Right renal cortex interstitium (tissue), 3 donors: ENCODE results near the gene SAC3D1. TPM values are rescaled to one million over a fixed set of nuclear protein-coding genes. Genes with fewer than 3 reads are reported as not detected.
A peak's percentile ranks its signal among the peaks of the same experiment; 100 is the strongest.

ENCODE experiments used
- DNase-seq, 3 donors: peaks; one replicate each; pipeline ENCODE4 v3.0.0-alpha.2; 2013; ENCODE audit warnings: low read depth in 3 of 3, low spot score in 2 of 3
- polyA plus RNA-seq, 3 donors: library from polyadenylated mRNA; unstranded; fragments of 120-200 nt; gene quantifications; one replicate each; pipeline ENCODE4 v1.2.1, GENCODE V29; 2013; ENCODE audit not compliant: insufficient read length in 3 of 3

Gene SAC3D1
- polyA plus RNA-seq, 3 donors, result 9.9 to 12.8 (median 10.6) TPM

DNA sequence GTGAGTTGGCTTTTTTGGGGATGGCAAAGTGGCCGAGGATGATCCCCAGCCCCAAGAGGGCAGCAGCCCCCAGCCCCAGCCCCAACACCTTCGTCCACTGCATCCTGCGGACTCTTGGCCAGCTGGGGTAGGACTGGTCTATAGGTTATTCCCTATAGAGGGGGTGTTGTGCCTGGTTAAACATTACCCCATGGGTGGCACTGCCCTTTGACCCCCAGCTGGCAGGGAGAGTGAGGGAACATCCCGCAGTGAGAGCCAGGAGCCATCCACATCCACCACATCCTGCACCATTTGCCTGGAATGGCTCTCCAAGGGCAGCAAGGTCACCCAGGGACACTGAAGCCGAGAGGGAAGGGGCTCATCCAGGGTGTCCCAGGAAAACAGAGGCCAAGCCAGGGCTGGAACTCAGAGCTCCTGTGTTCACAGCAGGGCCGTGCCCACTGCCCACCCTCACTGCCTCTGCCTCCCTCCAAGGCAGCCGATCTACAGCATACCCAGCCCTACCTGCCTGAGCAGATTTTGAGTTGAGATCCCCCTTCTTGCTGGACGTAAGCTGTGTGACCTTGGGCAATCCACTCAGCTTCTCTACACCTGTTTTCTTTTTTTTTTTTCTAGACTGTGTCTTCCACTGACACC, 17.5 kb downstream of the SAC3D1 start, which contains the start of gene NAALADL1:
NAALADL1 (minus strand) TSS at position 135 of the 636 bp plus-strand sequence; CDS start at position 103, 32 bp downstream.
- no peak for DNase-seq

DNA sequence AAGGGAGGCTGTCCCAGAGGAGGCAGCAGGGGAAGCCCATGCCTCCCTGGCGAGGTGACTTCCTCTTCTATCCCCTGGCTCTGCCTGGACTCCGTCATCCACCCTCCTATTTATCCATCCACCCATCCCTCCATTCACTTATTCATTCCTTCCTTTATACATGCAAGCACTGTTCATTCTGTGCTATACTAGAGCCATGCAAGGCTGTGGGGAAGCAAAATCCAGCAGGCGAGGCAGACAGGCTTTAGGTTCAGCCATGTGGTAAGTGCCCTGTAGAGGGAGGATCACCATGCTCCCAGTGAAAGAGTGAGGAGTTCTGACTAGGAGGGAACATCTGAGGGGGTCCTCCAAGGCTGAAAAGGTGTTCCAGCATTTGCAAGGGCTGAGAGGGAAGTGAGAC, 18.5 kb downstream of the SAC3D1 start:
- no peak for DNase-seq

DNA sequence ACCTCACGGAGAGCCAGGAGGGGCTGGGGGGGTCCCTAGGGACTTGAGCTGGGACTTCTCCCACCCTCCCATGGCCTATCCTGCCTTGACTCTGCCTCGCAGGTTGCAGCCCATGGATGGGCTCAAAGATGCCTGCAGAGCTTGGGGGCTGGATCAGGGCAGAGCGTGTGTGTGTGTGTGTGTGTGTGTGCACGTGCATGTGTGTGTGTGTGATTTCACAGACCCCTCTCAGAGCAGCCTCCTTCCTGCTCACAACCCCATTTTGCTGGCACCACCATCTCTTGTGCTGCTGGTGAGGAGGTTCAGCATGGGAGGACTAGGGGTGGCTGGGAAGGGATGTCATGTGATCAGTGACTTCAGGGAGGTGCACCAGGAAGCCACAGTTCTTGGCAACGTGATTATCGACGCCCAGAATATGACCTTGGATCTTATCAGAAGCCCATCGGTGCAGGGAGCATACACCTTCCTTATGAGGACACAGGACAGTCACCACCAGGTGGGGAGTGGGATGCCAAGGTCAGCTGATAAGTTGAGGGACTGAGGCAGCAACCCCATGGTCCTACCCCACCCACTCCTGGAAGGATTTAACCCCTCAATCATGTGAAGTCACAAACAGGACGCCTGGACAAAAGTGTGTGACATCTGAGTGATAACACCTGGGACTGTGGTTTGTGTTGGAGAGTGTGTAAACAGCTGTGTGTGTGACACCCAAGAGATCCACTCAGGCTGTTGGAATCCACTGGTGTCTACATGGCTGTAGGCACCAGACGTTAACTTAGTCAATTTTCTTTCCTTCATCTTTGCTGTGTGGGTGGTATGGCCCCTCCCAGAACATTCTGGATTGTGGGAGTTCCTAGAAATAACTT, 19.2 kb downstream of the SAC3D1 start:
- DNase-seq, result no peak

DNA sequence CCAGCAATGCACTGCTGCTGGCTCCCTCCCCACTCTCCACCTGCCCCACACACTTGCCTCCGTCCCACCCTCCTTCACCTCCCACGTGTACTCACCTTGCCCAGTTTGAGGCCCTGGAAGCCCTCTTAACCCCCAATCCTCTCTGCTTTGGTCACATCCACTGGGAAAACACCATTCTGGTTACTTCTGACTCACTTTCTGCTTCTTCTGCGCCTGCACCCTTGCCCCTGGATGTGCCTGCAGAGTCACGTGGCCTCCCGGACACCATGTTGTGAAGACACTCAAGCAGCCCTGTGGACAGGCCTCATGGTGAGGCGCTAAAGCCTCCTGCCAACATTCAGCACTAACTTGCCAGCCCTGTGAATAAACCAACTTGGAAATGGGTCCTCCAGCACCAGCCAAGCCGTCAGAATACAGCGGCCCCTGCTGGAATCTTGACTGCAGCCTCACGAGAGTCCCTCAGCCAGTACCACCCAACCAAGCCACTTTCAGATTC, 20.0 kb downstream of the SAC3D1 start:
- DNase-seq, result no peak

DNA sequence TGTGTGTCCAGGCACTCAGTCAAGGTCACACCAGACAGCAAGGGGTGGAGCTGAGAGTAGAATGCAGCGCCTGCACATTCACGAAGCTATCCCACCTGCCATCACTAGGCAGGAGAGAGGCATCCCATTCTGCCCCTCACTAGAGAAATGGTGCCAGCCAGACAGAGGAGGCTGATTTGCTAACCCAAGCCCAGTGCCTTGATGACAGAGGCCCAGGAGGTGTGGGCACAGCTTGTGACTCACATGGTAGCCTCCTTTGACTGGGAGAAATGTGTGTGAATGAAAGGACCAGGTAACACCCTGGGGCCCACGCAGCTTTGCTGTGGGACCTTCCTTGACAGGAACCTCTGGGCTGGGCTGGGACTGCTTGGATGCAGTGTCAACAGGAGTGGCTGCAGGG, 22.5 kb downstream of the SAC3D1 start:
- DNase-seq, result no peak

DNA sequence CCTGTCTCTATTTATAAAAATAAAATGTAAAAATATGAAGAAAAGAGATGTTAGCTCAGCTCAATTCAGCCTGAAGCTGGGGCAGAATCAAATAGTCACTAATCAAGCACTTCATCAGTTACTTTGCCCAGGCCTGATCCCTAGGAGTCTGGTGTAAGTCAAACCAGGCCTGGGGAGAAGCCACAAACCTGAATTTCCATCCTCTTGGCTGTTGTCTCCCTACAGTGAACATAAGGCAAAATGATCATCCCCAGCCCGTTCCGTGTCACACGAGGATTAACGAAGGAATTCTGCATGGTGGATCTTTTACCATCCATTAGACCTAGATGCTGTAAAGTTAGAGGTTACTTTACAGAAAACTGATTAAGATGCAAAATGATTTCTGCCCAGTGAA, 23.8 kb downstream of the SAC3D1 start:
- no peak for DNase-seq

DNA sequence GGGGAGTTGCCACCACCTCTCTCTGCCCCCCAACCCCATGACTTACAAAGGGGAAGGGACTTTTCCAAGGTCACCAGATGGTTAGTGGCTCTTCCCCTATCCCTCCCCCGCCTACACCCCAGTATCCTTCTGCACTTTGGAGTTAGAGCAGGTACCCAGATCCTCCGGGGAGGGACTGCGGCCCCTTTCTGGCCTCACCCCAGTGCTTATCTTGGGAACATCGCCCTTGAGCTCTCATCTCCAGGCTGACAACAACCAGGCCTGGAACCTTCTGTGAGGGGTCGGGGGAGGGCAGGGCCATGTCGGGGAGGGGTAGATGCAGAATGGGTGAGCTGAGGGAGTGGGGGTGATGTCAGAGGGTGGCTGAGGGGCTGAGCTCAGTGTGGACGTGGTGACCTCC, 24.8 kb downstream of the SAC3D1 start:
- no peak for DNase-seq

DNA sequence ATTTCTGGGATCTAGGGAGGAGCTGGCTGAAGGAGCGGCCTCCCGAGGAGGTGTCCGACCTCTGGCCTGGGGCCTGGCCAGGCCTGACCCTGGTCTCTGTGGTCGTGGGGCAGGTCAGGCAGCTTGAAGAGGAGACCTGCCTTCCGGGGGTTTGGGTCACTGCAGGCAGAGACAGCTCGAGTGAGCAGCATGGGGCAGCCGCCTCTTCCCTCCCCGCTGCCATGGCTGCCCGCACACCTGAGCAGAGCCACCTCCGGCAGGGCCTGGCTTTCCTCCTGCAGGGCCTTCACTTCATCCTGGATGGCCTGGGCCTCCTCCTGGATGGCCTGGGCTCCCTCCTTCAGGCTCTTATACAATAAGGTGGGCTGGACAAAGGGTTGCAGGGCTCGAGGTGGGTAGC, 25.3 kb downstream of the SAC3D1 start:
- no peak for DNase-seq

DNA sequence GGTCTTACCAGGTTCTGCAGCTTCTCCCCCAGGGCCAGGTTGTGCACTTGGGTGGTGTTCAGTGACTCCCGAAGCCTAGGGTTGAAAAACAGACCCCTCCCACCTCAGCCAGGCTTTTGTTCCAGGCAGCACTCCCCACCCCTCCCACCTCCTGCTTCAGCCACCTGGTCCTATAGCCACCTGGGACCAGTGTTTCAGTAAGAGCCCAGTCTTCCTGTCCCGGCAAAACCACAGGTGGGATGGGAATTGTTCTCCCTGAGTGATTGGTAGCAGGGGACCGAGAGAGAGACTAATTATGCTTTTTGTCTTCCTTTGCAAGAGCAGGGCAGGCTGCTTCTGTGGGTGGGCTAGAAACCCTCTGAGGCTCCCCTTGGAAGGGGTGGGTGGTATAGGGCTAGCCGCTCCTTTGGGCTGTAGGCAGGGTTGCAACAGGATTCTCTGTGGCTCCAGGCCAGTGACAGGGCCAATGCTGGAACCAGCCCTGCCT, 25.8 kb downstream of the SAC3D1 start:
- DNase-seq, result no peak

DNA sequence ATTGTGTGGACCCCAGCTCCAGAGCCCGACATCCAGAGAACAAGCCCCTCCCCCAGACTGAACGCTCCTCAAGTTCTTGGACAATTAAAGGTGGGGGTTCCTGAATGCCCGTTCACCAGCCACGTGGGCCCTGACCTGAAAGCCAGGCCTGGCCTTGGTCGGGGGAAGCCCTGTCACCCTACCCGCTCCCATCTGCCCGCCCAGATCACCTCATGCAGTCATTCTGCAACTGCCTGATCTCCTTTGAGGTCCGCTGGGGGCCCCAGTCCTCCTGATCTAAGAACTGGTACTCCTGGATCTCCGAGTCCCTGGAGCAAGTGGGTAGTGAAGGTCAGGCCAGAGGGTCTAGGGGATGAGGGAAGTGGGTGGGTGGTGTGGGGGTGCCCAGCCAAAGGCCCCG, 26.4 kb downstream of the SAC3D1 start:
- no peak for DNase-seq

DNA sequence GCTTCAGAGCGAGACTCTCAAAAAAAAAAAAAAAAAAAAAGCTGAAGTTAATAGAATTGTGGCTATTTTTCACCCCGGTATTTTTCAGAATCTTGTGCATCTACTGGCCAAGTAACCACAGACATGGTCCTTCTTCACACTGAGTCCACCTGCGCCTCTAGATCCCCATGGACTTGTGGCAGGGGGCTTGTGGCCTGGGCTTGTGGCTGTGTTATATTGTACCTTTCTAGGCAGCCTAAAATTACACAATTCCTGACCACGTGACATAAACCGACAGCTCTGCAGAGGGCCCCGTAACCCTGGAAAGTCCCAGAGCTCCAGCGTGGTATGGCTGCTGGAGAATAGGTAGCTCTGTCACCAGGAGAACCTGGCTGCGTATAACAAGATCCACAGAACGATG, 28.2 kb downstream of the SAC3D1 start:
- no peak for DNase-seq

DNA sequence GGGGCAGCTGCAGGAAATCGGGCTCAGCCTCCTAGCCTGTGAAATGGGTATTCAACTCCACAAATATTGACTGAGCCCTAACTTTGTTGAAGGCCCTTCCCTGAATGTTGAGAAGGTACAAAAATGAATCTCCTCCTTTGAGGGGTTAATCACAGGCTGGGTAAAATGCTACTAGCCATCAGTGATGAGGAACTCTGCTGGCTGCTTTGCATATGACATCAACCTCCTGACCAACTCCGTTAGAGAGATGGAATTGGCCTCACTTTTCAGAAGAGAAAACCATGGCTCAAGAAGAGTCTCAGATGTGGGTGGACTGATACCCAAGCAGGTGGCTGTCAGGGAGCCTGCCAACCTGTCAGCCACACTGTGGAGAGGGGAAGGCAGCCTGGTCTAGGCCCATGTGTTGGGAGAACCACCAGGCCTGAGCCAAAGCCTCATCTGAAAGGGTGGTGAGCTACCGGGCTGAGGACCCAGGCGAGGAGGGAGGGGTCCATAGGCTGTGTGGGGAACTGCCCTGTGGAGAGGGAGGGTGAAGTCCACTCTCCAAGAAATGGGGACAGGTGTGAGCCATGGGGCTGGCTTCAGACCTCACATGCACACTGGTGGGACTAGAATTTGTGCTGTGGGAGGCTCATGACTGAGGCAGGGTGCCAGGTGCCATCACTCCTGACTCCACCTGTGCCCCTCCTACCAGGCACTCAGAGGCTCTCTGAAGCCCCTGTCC, 31.1 kb downstream of the SAC3D1 start:
- DNase-seq, result no peak

DNA sequence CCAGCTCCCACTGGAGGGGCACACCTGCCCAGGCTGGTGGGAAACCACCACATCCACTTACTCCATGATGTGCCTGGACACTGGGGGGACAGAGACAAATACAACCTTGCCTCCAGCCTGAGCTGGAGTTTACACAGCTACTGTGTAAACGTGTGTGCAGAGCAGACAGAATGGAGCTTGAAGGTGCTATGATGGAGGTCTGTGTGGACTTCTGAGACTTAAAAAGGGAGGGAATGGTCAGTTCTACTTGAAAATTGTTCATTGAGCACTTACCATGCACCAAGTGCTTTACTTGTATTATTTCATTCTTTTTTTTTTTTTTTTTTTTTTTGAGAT, 31.6 kb downstream of the SAC3D1 start:
- no peak for DNase-seq

DNA sequence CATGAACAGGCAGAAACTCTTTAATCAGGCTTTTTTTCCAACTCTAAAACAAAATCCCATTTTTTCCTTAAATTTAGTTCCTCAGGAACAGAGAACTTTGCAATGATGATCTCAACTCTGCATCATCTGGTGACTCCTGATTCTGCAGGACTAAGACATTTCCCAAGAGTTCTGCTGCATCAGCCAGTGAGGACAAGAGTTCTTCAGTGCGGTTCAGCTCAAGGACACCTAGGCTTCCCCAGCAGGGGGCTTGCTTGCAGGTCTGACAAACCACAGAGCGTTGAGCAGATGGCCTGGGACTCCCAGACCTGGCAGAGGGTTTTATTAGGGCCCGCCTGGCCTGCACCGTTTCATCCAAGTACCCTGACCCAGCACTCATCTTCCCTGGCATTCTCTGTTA, 36.4 kb downstream of the SAC3D1 start:
- no peak for DNase-seq

DNA sequence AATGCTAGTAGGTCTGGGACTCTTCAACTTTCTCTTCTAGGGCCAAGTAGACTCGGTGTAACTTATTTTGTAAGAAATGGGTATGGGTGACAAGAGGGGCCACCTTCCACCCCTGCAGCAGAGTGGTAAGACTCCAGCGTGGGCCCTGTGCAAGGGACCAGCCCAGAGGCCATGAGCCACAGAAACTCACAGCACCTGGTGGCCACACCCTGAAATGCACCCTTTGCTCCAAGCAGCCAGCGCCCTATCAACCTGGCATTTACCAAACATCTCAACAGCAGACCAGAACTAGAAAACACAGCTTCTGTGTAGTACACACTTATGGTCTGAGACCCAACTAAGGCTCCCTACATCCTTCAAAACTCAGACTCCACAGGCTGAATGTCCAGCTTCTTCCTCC, 37.1 kb downstream of the SAC3D1 start:
- DNase-seq, result no peak

DNA sequence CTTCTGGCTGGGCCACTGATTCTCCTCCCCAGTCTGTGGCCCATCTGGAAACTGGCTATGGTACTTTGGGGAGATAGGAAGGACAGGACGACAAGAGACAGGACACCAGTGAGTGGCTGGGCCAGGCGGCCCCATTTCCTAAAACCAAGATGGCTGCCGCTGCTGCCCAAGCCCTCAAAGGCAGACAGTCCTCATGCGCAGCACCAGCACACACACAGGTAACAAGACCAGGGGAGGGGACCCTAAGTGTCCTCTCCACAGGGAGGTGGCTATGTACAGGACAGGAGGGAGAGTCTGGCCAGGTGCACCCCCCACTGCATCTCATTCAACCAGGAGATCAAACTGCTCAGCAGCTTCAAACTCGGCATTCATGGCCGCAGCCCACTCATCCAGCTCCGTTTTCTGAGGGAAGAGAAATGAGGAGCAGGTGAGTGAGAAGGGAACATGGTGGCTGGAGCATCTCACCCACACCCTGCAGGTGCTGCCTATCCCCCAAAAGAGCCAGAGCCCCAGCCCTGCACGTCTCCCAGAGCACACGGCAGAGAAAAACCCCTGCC, 37.9 kb downstream of the SAC3D1 start:
- DNase-seq, result no peak

DNA sequence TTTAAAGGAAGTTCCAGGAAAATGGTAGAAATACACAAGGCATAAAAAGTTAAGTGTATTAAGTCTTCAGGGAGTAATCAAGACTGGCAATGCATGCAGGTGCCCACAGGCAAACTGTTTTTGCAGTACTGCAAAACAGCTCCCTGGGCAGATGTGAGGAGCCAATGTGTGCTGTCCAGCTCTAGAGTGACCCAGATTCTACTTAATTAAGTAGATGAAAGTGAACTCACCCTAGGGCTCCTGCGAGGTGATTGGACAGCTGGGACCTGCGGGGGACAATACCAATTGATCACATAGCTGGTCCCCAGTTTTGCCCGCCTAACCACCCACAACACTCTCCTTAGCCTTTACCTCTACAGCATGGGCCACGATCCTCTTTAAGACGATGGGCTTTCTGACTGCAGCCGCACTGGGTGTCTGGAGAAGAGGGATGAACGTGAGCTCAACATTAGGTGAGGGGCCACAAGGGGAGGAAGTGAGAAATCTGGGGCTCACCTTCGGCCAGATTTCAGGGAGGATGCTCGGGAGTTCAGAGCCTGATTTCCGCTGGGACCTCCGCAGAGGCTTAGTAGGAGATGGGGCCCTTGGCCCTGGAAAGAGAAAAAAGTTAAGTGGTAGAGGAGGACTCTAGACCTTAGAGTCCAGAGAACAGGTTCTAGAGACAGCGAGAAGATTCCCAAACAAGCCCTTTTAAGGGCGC, 42.3 kb downstream of the SAC3D1 start:
- no peak for DNase-seq

DNA sequence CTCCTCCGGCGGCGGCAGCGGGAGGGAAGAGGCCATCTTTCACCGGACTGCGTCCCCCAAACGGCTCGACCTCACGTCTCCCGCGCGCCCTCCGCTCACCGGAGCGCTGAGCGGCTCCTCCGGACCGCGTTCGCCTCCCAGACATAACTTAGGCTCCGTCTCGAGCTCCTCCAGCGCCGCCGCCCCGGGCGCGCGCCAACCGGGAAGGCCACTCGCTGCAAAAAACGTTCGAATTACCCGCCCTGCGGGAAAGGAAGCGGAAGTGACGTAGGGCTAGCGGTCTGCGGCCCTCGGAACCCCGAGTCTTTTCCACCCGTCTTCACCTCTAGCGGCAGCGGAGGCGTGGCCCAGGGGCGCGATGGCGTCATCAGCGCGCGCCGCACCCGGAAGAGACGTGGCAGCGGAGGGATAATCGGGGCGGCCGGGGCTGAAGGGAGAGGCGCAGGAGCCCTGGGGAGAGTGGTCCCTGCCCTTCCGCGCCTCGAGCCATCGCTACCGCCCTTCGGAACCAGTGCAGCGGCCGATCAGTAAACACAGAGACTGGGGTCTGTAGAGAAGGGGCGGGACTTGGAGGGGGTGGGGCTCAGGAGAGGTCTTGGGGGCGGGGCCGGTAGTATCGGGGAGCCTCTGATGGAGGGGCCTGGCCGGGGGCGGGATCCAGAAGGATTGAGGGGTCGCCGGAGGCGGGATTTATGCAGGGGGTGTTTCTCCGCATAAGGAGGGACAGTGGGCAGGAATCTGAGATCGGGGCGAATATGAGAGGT, 43.0 kb downstream of the SAC3D1 start, which contains the start of the genes CDCA5 and ZFPL1:
CDCA5 (minus strand) TSS at position 207 of the 764 bp plus-strand sequence; CDS start at position 145, 62 bp downstream.
ZFPL1 (plus strand) TSS at position 389 of the 764 bp plus-strand sequence. CDS start 477 bp downstream, outside the sequence.
- DNase-seq, result peak; percentile 80 to 89 (median 87)
